Measurements from ENCODE around the gene CCDC57.
A peak's percentile ranks its signal among the peaks of the same experiment; 100 is the strongest.

The CCDC57 gene

GRCh38 chr17:82243648-82244412, 31.2 kb upstream of the CCDC57 start:
- no peak overlapping the region for H3K27ac ChIP-seq

GRCh38 chr17:82242977-82243647, 30.5 kb upstream of the CCDC57 start:
- no peak overlapping the region for H3K27ac ChIP-seq
- H3K4me3 ChIP-seq (ENCODE audit: low read depth, low read length), result no peak overlapping the region
- in situ Hi-C loops (cut with HindIII; ENCODE audit: low pct_ligation_motif_present, low sequenced_read_pairs), result no loop called here
- peak; percentile 53 for DNase-seq
- peaks cover 73% of the 10 kb centered on the region for H3K36me3 ChIP-seq (replicated peaks)
- no peak for TF ChIP-seq CTCF (IDR thresholded peaks at IDR 0.05; ENCODE audit: low read depth, low read length, missing control alignments)
- H3K27me3 ChIP-seq (replicated peaks), result no peaks in the 10 kb centered on the region

More at GRCh38 chr17:82243648-82244412, 31.2 kb upstream of the CCDC57 start:
- in situ Hi-C loops (cut with HindIII; ENCODE audit: low pct_ligation_motif_present, low sequenced_read_pairs), result no loop called here
- TF ChIP-seq CTCF (IDR thresholded peaks at IDR 0.05; ENCODE audit: low read depth, low read length, missing control alignments), result no peak
- H3K4me3 ChIP-seq (ENCODE audit: low read depth, low read length), result no peak overlapping the region
- no peak for DNase-seq
- H3K36me3 ChIP-seq (replicated peaks), result peaks cover 75% of the 10 kb centered on the region
- H3K27me3 ChIP-seq (replicated peaks), result no peaks in the 10 kb centered on the region

GRCh38 chr17:82242698-82242976, 30.0 kb upstream of the CCDC57 start:
- no peak for TF ChIP-seq CTCF (IDR thresholded peaks at IDR 0.05; ENCODE audit: low read depth, low read length, missing control alignments)
- H3K27me3 ChIP-seq (replicated peaks), result no peaks in the 10 kb centered on the region
- DNase-seq, result no peak
- in situ Hi-C loops (cut with HindIII; ENCODE audit: low pct_ligation_motif_present, low sequenced_read_pairs), result no loop called here
- H3K4me3 ChIP-seq (ENCODE audit: low read depth, low read length), result no peak overlapping the region
- H3K36me3 ChIP-seq (replicated peaks), result peaks cover 73% of the 10 kb centered on the region
- no peak overlapping the region for H3K27ac ChIP-seq

GRCh38 chr17:82241926-82242697, 29.5 kb upstream of the CCDC57 start:
- no peaks in the 10 kb centered on the region for H3K27me3 ChIP-seq (replicated peaks)
- peaks cover 73% of the 10 kb centered on the region for H3K36me3 ChIP-seq (replicated peaks)
- TF ChIP-seq CTCF (IDR thresholded peaks at IDR 0.05; ENCODE audit: low read depth, low read length, missing control alignments), result no peak
- H3K27ac ChIP-seq, result peak overlapping the region; percentile 24
- H3K4me3 ChIP-seq (ENCODE audit: low read depth, low read length), result no peak overlapping the region
- in situ Hi-C loops (cut with HindIII; ENCODE audit: low pct_ligation_motif_present, low sequenced_read_pairs), result no loop called here
- no peak for DNase-seq

- no peak for TF ChIP-seq CTCF (IDR thresholded peaks at IDR 0.05; ENCODE audit: low read depth, low read length, missing control alignments)
Observed at GRCh38 chr17:82241183-82241925, 28.7 kb upstream of the CCDC57 start.

More at GRCh38 chr17:82241183-82241925, 28.7 kb upstream of the CCDC57 start:
- Histone ChIP-seq H3K36me3 (replicated peaks) (peaks cover 73% of the 10 kb centered on the region), H3K4me3 (ENCODE audit: low read depth, low read length) (no peak overlapping the region), H3K27me3 (replicated peaks) (no peaks in the 10 kb centered on the region), H3K27ac (peak overlapping the region; percentile 38)
- in situ Hi-C loops (cut with HindIII; ENCODE audit: low pct_ligation_motif_present, low sequenced_read_pairs), result no loop called here
- DNase-seq, result no peak
